ENCODE results near the gene SLCO2A1.
"Not testable (repeated sequence)": the region's sequence is repeated elsewhere in the genome, so short reads cannot be mapped to it uniquely, and the experiment has no call there.

The SLCO2A1 gene

DNA sequence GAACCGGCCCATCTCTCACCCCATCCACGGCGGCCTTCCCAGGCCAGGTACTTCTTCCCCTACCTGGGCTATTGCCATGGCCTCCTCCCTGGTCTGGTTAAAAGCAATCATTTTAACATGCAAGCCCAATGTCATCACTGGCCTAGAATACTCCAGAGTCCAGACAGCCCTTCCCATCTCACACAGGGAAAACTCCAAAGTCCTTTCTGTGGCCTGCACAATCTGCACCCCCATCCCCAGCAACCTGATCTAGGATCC is 45.8 kb upstream of the SLCO2A1 start:
- DNase-seq (ENCODE audit: extremely low read depth, low read depth) = no peak
- TF ChIP-seq, protein P1, sequence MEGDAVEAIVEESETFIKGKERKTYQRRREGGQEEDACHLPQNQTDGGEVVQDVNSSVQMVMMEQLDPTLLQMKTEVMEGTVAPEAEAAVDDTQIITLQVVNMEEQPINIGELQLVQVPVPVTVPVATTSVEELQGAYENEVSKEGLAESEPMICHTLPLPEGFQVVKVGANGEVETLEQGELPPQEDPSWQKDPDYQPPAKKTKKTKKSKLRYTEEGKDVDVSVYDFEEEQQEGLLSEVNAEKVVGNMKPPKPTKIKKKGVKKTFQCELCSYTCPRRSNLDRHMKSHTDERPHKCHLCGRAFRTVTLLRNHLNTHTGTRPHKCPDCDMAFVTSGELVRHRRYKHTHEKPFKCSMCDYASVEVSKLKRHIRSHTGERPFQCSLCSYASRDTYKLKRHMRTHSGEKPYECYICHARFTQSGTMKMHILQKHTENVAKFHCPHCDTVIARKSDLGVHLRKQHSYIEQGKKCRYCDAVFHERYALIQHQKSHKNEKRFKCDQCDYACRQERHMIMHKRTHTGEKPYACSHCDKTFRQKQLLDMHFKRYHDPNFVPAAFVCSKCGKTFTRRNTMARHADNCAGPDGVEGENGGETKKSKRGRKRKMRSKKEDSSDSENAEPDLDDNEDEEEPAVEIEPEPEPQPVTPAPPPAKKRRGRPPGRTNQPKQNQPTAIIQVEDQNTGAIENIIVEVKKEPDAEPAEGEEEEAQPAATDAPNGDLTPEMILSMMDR (IDR thresholded peaks at IDR 0.05; ENCODE audit: low read depth, low read length, missing control alignments) = no peak
- no peak overlapping the region for H3K4me3 ChIP-seq (replicated peaks; ENCODE audit: low read depth, low read length)

DNA sequence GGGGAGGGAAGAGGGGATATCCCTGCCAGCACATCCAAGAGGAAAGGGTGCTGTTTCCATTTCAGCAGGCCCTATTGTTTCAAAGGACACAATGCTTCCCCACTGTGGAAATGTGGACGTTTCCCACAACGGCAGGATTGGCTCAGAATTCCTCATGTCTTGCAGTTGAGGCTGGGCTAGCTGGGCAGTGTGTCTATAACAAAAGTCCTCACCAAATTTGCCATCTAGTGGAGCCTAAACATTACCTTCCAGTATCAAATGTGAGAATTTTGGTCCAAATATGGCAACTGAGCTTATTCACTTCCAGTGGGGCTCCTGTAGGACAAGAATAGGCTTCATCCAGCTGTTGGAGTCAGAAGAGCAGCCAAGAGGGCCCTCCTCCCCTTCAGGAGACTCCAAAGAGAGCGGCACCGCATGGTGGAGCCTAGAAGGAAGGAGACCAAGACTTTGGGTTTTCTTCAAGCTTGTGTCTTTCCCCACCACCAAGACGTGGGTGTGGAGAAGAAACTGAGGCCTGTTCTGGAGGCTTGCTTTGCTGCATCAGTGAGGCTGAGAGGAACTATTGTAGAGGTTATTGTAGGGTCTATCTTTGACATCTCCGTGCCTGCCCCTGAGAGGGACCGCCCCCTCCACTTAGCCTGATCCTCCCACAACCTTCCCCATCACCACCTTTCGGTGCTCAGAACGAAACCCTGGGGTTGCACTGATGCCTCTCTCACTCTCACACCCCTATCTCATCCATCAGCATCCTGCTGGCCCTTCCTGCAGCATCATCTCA is 45.3 kb upstream of the SLCO2A1 start:
- no peak overlapping the region for H3K4me3 ChIP-seq (replicated peaks; ENCODE audit: low read depth, low read length)
- no peak for DNase-seq (ENCODE audit: extremely low read depth, low read depth)
- TF ChIP-seq, protein P1 (IDR thresholded peaks at IDR 0.05; ENCODE audit: low read depth, low read length, missing control alignments) = no peak

DNA sequence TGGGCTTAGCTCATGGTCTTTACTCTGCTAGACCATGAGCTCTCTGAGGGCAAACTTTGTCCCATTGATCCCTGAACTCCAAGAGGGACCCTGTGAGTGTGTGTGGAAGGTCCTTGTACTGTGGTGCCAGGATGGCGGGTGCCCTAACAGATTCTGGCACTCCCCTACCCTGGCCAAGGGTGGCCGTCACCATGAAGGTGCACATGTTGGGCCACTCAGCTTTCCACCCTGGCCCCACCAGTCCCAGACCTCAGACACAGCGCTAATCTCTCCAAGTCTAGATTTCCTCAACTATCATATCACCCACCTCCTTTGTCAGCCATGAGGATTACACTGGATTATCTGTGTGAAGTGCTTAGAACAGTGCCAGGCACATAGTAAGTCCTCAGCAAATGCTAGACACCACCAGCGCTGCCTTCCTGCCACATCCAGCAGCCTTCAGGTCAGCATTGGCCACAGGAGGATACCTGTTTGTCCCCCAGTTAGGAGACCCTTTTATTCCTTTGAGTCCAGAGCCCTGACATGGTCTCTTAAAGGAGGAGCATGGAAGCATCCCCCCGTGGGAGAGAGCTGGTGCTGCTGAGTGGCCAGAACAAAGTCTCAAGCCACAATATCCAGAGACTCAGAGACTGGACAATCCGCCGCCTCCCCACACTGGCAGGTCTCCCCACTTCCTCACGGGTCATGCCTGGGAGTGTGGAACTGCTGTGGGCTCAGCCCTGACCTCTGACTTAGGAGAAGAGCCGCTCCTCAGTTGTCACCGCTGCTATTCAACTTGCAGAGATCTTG is 44.5 kb upstream of the SLCO2A1 start:
- no peak overlapping the region for H3K4me3 ChIP-seq (replicated peaks; ENCODE audit: low read depth, low read length)
- DNase-seq (ENCODE audit: extremely low read depth, low read depth) = no peak
- TF ChIP-seq, protein P1 (IDR thresholded peaks at IDR 0.05; ENCODE audit: low read depth, low read length, missing control alignments) = no peak

DNA sequence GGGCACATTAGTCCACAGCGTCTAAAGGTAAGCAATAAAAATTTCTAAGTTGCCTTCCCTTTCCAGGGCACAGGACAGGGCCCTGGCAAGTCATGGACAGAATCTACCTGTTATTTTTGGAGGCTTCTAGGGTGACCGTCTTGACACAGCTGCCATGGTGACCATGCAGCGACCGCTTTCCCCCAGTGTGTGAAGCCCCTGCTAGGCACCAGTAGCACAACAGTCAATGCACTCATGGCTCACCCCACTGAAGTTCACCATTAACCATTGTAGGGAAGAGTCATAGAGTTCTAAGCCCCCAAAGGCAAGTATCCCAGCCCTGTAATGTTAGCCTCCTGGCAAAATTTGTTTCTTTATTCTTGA is 43.8 kb upstream of the SLCO2A1 start:
- H3K4me3 ChIP-seq (replicated peaks; ENCODE audit: low read depth, low read length) = no peak overlapping the region
- no peak for DNase-seq (ENCODE audit: extremely low read depth, low read depth)
- TF ChIP-seq, protein P1 (IDR thresholded peaks at IDR 0.05; ENCODE audit: low read depth, low read length, missing control alignments) = no peak

DNA sequence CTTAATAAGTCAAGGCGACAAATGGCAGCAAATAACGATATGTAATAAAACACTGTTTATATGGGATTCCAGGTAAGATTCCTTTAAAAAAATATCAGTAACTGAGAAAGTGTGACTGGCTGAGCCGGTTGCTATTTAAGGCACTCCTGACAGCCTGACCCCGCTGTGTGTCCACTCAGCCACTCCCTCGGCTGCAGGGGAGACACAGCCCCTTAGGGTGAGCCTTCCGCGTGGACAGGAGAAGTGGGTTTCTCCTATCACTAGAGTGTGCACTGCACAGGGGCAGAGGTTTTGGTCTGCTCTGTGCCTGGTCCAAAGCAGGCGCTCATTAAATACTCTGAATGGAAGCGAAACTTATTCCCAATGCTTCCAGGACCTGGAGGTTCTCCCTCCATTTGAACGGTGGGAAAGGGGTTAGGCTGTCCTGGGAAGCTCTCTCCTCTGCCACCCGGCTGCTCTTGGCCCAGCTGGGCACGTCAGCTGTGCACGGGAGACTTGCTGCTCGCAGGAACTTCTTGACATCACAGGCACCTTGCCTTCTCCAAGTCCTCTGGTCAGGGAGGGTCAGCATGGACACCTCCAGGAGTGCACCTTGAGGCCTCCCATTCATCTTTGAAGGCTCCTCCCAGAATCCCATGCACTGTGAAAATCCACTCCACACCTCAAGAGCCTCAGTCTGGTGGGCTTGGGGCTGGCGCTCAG is 43.3 kb upstream of the SLCO2A1 start:
- no peak for DNase-seq (ENCODE audit: extremely low read depth, low read depth)
- TF ChIP-seq, protein P1 (IDR thresholded peaks at IDR 0.05; ENCODE audit: low read depth, low read length, missing control alignments) = no peak
- H3K4me3 ChIP-seq (replicated peaks; ENCODE audit: low read depth, low read length) = no peak overlapping the region

DNA sequence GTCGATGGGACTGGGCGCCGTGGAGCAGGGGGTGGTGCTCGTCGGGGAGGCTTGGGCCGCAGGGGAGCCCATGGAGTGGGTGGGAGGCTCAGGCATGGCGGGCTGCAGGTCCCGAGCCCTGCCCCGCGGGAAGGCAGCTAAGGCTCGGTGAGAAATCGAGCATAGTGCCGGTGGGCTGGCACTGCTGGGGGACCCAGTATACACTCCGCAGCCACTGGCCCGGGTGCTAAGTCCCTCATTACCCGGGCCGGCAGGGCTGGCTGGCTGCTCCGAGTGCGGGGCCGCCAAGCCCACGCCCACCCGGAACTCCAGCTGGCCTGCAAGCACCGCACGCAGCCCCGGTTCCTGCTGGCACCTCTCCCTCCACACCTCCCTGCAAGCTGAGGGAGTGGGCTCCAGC is 40.6 kb upstream of the SLCO2A1 start:
- DNase-seq (ENCODE audit: extremely low read depth, low read depth); H3K4me3 ChIP-seq (replicated peaks; ENCODE audit: low read depth, low read length): not testable (repeated sequence)

DNA sequence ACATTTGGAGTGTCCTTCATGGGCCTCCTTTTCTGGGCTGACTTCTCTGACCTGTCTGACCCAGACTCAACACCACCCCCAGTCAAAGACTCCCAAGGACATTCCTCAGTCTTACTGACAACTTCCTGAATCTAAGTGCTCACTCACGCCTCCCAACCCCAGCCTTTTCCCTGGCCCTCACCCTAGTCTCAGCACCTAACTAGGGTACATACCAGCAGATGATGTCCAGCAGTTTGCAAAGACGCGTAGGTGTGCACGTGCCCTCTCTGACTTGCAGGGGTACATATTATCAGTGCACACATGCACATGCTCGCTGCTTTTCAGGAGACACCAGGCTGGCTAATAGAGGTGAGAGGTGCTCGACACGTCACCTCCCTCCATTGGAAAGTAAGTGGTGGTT is 38.7 kb upstream of the SLCO2A1 start:
- TF ChIP-seq, protein P1 (IDR thresholded peaks at IDR 0.05; ENCODE audit: low read depth, low read length, missing control alignments) = no peak

More for the DNA sequence above, 38.7 kb upstream of the SLCO2A1 start:
- H3K4me3 ChIP-seq (replicated peaks; ENCODE audit: low read depth, low read length) = no peak overlapping the region
- DNase-seq (ENCODE audit: extremely low read depth, low read depth) = no peak

All from HFF-Myc (cell line).